GM23338 (cell line): Measurements from ENCODE around the gene UNC13C. TPM values are rescaled to one million over a fixed set of nuclear protein-coding genes. Genes with fewer than 3 reads are reported as not detected.

ENCODE experiments used
- ATAC-seq: fragments of 200-7000 bp; cut with Tn5 transposase; 3 replicates; pipeline ENCODE4 v1.9.1; 2020
- DNase-seq: peaks from one replicate; pipeline ENCODE4 v3.0.0-alpha.2; 2015; ENCODE audit warnings: low spot score
- H2AFZ ChIP-seq: fragments of 200-600 bp; sonication (generic); 2 replicates; pipeline ENCODE4 v1.8.0; 2016; ENCODE audit warnings: antibody characterized with exemption, mild to moderate bottlenecking, moderate library complexity
- H3F3A ChIP-seq: fragments of 200-600 bp; sonication (generic); replicated peaks from 2 replicates; pipeline ENCODE4 v1.8.0; 2017; ENCODE audit warnings: antibody characterized with exemption, mixed run types, low read depth
- H3K27ac ChIP-seq: fragments of 200-600 bp; sonication (generic); 2 replicates; pipeline ENCODE4 v1.6.1; 2016; ENCODE audit warnings: low read depth
- H3K27me3 ChIP-seq: fragments of 200-600 bp; sonication (generic); 2 replicates; pipeline ENCODE4 v1.8.0; 2016; ENCODE audit warnings: mild to moderate bottlenecking, mixed run types, moderate library complexity; ENCODE audit not compliant: insufficient read depth
- H3K36me3 ChIP-seq: fragments of 200-600 bp; sonication (generic); 2 replicates; pipeline ENCODE4 v1.8.0; 2016; ENCODE audit warnings: mild to moderate bottlenecking; ENCODE audit not compliant: insufficient read depth
- H3K4me1 ChIP-seq: fragments of 200-600 bp; sonication (generic); 2 replicates; pipeline ENCODE4 v1.8.0; 2016; ENCODE audit warnings: mild to moderate bottlenecking, moderate library complexity; ENCODE audit not compliant: insufficient read depth
- H3K4me2 ChIP-seq: fragments of 200-600 bp; sonication (generic); 2 replicates; pipeline ENCODE4 v1.7.1; 2017; ENCODE audit warnings: mixed run types
- H3K4me3 ChIP-seq: fragments of 200-600 bp; sonication (generic); 2 replicates; pipeline ENCODE4 v1.6.1; 2016; ENCODE audit warnings: mixed run types
- H3K79me2 ChIP-seq: fragments of 200-600 bp; sonication (generic); replicated peaks from 2 replicates; pipeline ENCODE4 v1.8.0; 2017; ENCODE audit warnings: mild to moderate bottlenecking; ENCODE audit not compliant: insufficient read depth
- H3K9me2 ChIP-seq: fragments of 200-600 bp; sonication (generic); 2 replicates; pipeline ENCODE4 v1.8.0; 2017; ENCODE audit not compliant: insufficient read depth
- H4K20me1 ChIP-seq: fragments of 200-600 bp; sonication (generic); replicated peaks from 2 replicates; pipeline ENCODE4 v1.8.0; 2017; ENCODE audit warnings: mild to moderate bottlenecking; ENCODE audit not compliant: insufficient read depth
- H3K27ac Mint-ChIP-seq: 2 replicates; pipeline ENCODE4 v1.8.0; 2020; ENCODE audit warnings: inconsistent platforms, mild to moderate bottlenecking, moderate library complexity, mixed read lengths
- H3K27me3 Mint-ChIP-seq: 3 replicates; pipeline ENCODE4 v1.8.0; 2022; ENCODE audit warnings: low read depth, mild to moderate bottlenecking, moderate library complexity, mixed read lengths, inconsistent platforms; ENCODE audit not compliant: insufficient read depth, poor library complexity
- H3K36me3 Mint-ChIP-seq: 3 replicates; pipeline ENCODE4 v1.8.0; 2021; ENCODE audit warnings: low read depth, mild to moderate bottlenecking, inconsistent platforms, moderate library complexity, mixed read lengths
- H3K4me1 Mint-ChIP-seq: 3 replicates; pipeline ENCODE4 v1.8.0; 2020; ENCODE audit warnings: mild to moderate bottlenecking, inconsistent platforms, mixed read lengths
- H3K4me3 Mint-ChIP-seq: 3 replicates; pipeline ENCODE4 v1.8.0; 2021; ENCODE audit warnings: moderate library complexity, mild to moderate bottlenecking, inconsistent platforms, mixed read lengths
- H3K9me3 Mint-ChIP-seq: 3 replicates; pipeline ENCODE4 v1.8.0; 2020; ENCODE audit warnings: moderate library complexity, mild to moderate bottlenecking, inconsistent platforms, mixed read lengths
- EZH2phosphoT487 ChIP-seq: fragments of 200-600 bp; sonication (generic); IDR thresholded peaks from one replicate; pipeline ENCODE4 v1.8.1; 2018; ENCODE audit warnings: antibody characterized with exemption; ENCODE audit not compliant: unreplicated experiment
- JUNB ChIP-seq: IDR thresholded peaks from one replicate; pipeline ENCODE4 v1.6.1; 2016; ENCODE audit warnings: antibody characterized with exemption; ENCODE audit not compliant: unreplicated experiment
- STAT1 ChIP-seq: IDR thresholded peaks from one replicate; pipeline ENCODE4 v1.6.1; 2016; ENCODE audit warnings: antibody characterized with exemption; ENCODE audit not compliant: unreplicated experiment
- ZNF114 ChIP-seq: fragments of 250-450 bp; sonication (Bioruptor Pico); IDR thresholded peaks from 2 replicates; pipeline ENCODE4 v1.5.0; 2020; ENCODE audit warnings: mild to moderate bottlenecking, moderate library complexity
- ZNF331 ChIP-seq: fragments of 250-450 bp; sonication (Bioruptor Pico); IDR thresholded peaks from 2 replicates; pipeline ENCODE4 v1.5.0; 2020; ENCODE audit warnings: low read depth, mild to moderate bottlenecking, moderate library complexity
- polyA plus RNA-seq: library from polyadenylated mRNA; unstranded; fragments of >200 nt; fragmentation: Nextera tagmentation; extraction: Ambion mirVana; gene quantifications from 2 replicates; pipeline ENCODE4 v1.2.1, GENCODE V29; 2016
- total RNA-seq: library from RNA; depleted of rRNA; stranded (reverse); fragments of >200 nt; shearing (Covaris generic); gene quantifications from 2 replicates; pipeline ENCODE4 v1.2.3, GENCODE V29; 2014
- TF ChIP-seq, protein P1 (sequence below): fragments of 250-450 bp; sonication (Bioruptor Pico); IDR thresholded peaks from 2 replicates; pipeline ENCODE4 v1.5.0; 2020; ENCODE audit warnings: mild to moderate bottlenecking, moderate library complexity
- TF ChIP-seq, protein P2 (sequence below), 2 experiments: fragments of 200-600 bp in 1 of 2; sonication (generic) in 1 of 2; conservative IDR thresholded peaks; 2 replicates each; pipeline versions ENCODE4 v1.5.1 to v1.6.1; 2016 to 2017; ENCODE audit warnings: antibody characterized with exemption in 2 of 2, low read depth in 2 of 2, mild to moderate bottlenecking in 2 of 2, moderate library complexity in 1 of 2
- TF ChIP-seq, protein P3 (sequence below): IDR thresholded peaks from 2 replicates; pipeline ENCODE4 v1.6.1; 2016; ENCODE audit warnings: antibody characterized with exemption

Gene UNC13C
- total and polyA plus RNA-seq, 2 experiments from 2014 or later = 0.03 TPM; not detected in 1

DNA sequence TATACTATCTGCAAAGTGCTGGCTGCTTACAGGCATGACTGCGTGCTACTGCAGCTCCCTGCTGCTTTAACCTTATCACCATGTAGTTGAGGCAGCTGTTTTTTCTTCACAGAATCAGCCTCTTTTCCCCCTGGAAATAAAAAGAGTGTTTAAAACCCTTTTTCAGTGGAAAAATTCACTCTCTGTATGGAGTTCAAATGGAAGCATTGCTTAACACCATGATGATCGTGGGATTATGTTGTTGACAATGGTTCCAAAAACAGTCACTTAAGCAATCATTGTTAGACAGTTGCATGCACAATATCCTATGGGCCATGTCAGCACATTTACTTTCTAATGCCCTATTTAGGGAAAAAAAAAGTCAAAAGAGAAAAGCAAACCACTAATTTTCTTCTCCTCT is 536.4 kb downstream of the UNC13C start (continued):
- TF ChIP-seq, protein P1, sequence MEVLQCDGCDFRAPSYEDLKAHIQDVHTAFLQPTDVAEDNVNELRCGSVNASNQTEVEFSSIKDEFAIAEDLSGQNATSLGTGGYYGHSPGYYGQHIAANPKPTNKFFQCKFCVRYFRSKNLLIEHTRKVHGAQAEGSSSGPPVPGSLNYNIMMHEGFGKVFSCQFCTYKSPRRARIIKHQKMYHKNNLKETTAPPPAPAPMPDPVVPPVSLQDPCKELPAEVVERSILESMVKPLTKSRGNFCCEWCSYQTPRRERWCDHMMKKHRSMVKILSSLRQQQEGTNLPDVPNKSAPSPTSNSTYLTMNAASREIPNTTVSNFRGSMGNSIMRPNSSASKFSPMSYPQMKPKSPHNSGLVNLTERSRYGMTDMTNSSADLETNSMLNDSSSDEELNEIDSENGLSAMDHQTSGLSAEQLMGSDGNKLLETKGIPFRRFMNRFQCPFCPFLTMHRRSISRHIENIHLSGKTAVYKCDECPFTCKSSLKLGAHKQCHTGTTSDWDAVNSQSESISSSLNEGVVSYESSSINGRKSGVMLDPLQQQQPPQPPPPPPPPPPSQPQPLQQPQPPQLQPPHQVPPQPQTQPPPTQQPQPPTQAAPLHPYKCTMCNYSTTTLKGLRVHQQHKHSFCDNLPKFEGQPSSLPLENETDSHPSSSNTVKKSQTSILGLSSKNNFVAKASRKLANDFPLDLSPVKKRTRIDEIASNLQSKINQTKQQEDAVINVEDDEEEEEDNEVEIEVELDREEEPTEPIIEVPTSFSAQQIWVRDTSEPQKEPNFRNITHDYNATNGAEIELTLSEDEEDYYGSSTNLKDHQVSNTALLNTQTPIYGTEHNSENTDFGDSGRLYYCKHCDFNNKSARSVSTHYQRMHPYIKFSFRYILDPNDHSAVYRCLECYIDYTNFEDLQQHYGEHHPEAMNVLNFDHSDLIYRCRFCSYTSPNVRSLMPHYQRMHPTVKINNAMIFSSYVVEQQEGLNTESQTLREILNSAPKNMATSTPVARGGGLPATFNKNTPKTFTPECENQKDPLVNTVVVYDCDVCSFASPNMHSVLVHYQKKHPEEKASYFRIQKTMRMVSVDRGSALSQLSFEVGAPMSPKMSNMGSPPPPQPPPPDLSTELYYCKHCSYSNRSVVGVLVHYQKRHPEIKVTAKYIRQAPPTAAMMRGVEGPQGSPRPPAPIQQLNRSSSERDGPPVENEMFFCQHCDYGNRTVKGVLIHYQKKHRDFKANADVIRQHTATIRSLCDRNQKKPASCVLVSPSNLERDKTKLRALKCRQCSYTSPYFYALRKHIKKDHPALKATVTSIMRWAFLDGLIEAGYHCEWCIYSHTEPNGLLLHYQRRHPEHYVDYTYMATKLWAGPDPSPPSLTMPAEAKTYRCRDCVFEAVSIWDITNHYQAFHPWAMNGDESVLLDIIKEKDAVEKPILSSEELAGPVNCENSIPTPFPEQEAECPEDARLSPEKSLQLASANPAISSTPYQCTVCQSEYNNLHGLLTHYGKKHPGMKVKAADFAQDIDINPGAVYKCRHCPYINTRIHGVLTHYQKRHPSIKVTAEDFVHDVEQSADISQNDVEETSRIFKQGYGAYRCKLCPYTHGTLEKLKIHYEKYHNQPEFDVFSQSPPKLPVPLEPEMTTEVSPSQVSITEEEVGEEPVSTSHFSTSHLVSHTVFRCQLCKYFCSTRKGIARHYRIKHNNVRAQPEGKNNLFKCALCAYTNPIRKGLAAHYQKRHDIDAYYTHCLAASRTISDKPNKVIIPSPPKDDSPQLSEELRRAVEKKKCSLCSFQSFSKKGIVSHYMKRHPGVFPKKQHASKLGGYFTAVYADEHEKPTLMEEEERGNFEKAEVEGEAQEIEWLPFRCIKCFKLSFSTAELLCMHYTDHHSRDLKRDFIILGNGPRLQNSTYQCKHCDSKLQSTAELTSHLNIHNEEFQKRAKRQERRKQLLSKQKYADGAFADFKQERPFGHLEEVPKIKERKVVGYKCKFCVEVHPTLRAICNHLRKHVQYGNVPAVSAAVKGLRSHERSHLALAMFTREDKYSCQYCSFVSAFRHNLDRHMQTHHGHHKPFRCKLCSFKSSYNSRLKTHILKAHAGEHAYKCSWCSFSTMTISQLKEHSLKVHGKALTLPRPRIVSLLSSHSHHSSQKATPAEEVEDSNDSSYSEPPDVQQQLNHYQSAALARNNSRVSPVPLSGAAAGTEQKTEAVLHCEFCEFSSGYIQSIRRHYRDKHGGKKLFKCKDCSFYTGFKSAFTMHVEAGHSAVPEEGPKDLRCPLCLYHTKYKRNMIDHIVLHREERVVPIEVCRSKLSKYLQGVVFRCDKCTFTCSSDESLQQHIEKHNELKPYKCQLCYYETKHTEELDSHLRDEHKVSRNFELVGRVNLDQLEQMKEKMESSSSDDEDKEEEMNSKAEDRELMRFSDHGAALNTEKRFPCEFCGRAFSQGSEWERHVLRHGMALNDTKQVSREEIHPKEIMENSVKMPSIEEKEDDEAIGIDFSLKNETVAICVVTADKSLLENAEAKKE (CRISPR knock-in tag) = no peak
- TF ChIP-seq, protein P2, sequence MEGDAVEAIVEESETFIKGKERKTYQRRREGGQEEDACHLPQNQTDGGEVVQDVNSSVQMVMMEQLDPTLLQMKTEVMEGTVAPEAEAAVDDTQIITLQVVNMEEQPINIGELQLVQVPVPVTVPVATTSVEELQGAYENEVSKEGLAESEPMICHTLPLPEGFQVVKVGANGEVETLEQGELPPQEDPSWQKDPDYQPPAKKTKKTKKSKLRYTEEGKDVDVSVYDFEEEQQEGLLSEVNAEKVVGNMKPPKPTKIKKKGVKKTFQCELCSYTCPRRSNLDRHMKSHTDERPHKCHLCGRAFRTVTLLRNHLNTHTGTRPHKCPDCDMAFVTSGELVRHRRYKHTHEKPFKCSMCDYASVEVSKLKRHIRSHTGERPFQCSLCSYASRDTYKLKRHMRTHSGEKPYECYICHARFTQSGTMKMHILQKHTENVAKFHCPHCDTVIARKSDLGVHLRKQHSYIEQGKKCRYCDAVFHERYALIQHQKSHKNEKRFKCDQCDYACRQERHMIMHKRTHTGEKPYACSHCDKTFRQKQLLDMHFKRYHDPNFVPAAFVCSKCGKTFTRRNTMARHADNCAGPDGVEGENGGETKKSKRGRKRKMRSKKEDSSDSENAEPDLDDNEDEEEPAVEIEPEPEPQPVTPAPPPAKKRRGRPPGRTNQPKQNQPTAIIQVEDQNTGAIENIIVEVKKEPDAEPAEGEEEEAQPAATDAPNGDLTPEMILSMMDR (conservative IDR thresholded peaks at IDR 0.05; ENCODE audit: low read depth in 2 of 2) = no peak
- TF ChIP-seq EZH2phosphoT487 (no peak), STAT1 (no peak)

DNA sequence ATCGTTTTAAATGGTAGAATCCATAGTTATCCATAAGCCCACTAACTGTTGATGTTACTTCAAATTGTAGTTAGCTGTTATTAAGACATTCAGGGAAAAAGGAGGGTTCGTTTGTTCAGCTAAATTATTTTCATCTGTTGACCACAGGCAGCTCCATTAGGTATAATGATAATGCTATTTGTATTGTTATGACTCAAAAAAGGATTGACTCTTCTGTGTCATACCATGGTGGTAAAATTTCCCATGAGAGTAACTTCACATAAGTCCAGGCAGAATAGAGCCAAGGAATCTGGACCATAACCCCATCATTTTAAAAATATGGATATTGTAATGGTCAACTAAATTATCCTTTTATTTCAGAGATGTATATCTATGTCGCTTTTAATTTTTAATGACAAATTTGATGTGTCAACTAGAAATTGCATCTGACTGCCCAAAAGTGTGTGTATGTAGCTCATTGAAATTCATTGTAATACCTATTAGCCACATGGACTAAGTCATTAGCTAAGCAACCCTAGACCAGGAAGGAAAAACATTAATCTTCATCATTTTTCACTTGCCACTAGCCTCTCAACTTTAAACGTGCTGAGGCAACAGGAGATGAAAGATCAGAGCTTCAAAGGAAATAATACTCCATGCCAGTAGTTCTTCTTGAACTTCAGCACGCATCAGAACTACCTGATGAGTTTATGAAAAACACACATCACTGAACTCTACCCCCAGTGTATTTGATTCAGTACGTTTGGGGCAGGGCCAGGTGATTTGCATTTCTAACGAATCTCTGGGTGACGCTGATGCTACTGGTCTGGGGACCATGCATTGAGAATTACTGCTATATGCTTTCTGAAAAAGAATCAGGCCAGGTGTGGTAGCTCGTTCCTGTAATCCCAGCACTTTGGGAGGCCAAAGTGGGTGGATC is 537.7 kb downstream of the UNC13C start:
- H3K36me3 ChIP-seq = 0 out of 2 replicates have a peak, but pooled peaks cover 7% of the 10 kb centered on the region
- no peaks in the 10 kb centered on the region for H3F3A ChIP-seq
- H3K4me1 ChIP-seq = 0 out of 2 replicates have a peak, but pooled peaks cover 3% of the 10 kb centered on the region
- no peak for ATAC-seq
- no peak overlapping the region for H3K4me3 ChIP-seq
- no peak overlapping the region for H3K4me2 ChIP-seq
- H4K20me1 ChIP-seq = no peaks in the 10 kb centered on the region
- Mint-ChIP-seq H3K36me3 (peaks cover 3% of the 10 kb centered on the region; the same call in 1 of the 3 replicates), H3K9me3 (peaks cover 42% of the 10 kb centered on the region), H3K27me3 (no peaks in the 10 kb centered on the region), H3K4me3 (no peak overlapping the region), H3K27ac (no peak overlapping the region), H3K4me1 (peaks cover 14% of the 10 kb centered on the region; the same call in 2 of the 3 replicates)
- no peaks in the 10 kb centered on the region for H3K79me2 ChIP-seq
- no peak for DNase-seq
- H3K27me3 ChIP-seq = no peaks in the 10 kb centered on the region
- no peak overlapping the region for H3K27ac ChIP-seq
- no peak overlapping the region for H2AFZ ChIP-seq
- H3K9me2 ChIP-seq = no peaks in the 10 kb centered on the region
- TF ChIP-seq ZNF114 (CRISPR knock-in tag) (no peak), JUNB (no peak), ZNF331 (no peak)
- TF ChIP-seq, protein P3, sequence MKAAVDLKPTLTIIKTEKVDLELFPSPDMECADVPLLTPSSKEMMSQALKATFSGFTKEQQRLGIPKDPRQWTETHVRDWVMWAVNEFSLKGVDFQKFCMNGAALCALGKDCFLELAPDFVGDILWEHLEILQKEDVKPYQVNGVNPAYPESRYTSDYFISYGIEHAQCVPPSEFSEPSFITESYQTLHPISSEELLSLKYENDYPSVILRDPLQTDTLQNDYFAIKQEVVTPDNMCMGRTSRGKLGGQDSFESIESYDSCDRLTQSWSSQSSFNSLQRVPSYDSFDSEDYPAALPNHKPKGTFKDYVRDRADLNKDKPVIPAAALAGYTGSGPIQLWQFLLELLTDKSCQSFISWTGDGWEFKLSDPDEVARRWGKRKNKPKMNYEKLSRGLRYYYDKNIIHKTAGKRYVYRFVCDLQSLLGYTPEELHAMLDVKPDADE = no peak
- TF ChIP-seq, protein P2 (conservative IDR thresholded peaks at IDR 0.05; ENCODE audit: low read depth in 2 of 2) = no peak
